ENCODE data around the gene CTNNA3. TPM values are rescaled to one million over a fixed set of nuclear protein-coding genes. Genes with fewer than 3 reads are reported as not detected.

CTNNA3 gene
- total RNA-seq, 1 donor from 2014 or later: 0.46 TPM

- no peak for DNase-seq (ENCODE audit: low read depth)
- no peak overlapping the region for H3K4me3 ChIP-seq (ENCODE audit: low read depth, low read length)
- TF ChIP-seq CTCF (conservative IDR thresholded peaks at IDR 0.05; ENCODE audit: low read depth, low read length): no peak
Measured at GRCh38 chr10:66828957-66829356, 867.0 kb downstream of the CTNNA3 start.

- DNase-seq (ENCODE audit: low read depth): no peak
- no peak overlapping the region for H3K4me3 ChIP-seq (ENCODE audit: low read depth, low read length)
- no peak for TF ChIP-seq CTCF (conservative IDR thresholded peaks at IDR 0.05; ENCODE audit: low read depth, low read length)
Measured at GRCh38 chr10:66827353-66827752, 868.6 kb downstream of the CTNNA3 start.

GRCh38 chr10:66823301-66823700, 872.7 kb downstream of the CTNNA3 start:
- no peak for TF ChIP-seq CTCF (conservative IDR thresholded peaks at IDR 0.05; ENCODE audit: low read depth, low read length)
- DNase-seq (ENCODE audit: low read depth): no peak
- H3K4me3 ChIP-seq (ENCODE audit: low read depth, low read length): no peak overlapping the region

GRCh38 chr10:66822801-66823200, 873.2 kb downstream of the CTNNA3 start:
- DNase-seq (ENCODE audit: low read depth): no peak
- H3K4me3 ChIP-seq (ENCODE audit: low read depth, low read length): no peak overlapping the region
- TF ChIP-seq CTCF (conservative IDR thresholded peaks at IDR 0.05; ENCODE audit: low read depth, low read length): no peak

GRCh38 chr10:66819691-66820090, 876.3 kb downstream of the CTNNA3 start:
- DNase-seq (ENCODE audit: low read depth): no peak
- H3K4me3 ChIP-seq (ENCODE audit: low read depth, low read length): no peak overlapping the region
- TF ChIP-seq CTCF (conservative IDR thresholded peaks at IDR 0.05; ENCODE audit: low read depth, low read length): no peak

GRCh38 chr10:66813122-66813521, 882.9 kb downstream of the CTNNA3 start:
- no peak for TF ChIP-seq CTCF (conservative IDR thresholded peaks at IDR 0.05; ENCODE audit: low read depth, low read length)

GRCh38 chr10:66811211-66811610, 884.8 kb downstream of the CTNNA3 start:
- TF ChIP-seq CTCF (conservative IDR thresholded peaks at IDR 0.05; ENCODE audit: low read depth, low read length): no peak
- H3K4me3 ChIP-seq (ENCODE audit: low read depth, low read length): no peak overlapping the region
- no peak for DNase-seq (ENCODE audit: low read depth)

More at GRCh38 chr10:66813122-66813521, 882.9 kb downstream of the CTNNA3 start:
- H3K4me3 ChIP-seq (ENCODE audit: low read depth, low read length): no peak overlapping the region
- DNase-seq (ENCODE audit: low read depth): no peak
